ENCODE data around the gene ANTXR2.
"Not testable (repeated sequence)": the region's sequence is repeated elsewhere in the genome, so short reads cannot be mapped to it uniquely, and the experiment has no call there.

Gene ANTXR2

GRCh38 chr4:80016506-80016905, 56.5 kb downstream of the ANTXR2 start:
- DNase-seq = no peak

GRCh38 chr4:80015407-80016189, 57.4 kb downstream of the ANTXR2 start:
- no peak for DNase-seq

GRCh38 chr4:80014531-80014930, 58.5 kb downstream of the ANTXR2 start:
- no peak for DNase-seq

GRCh38 chr4:80012291-80012690, 60.7 kb downstream of the ANTXR2 start:
- no peak for DNase-seq

GRCh38 chr4:80011636-80012236, 61.3 kb downstream of the ANTXR2 start:
- no peak for DNase-seq

GRCh38 chr4:80010316-80010715, 62.7 kb downstream of the ANTXR2 start:
- no peak for DNase-seq

GRCh38 chr4:80009806-80010205, 63.2 kb downstream of the ANTXR2 start:
- no peak for DNase-seq

- DNase-seq = no peak
Measured at GRCh38 chr4:80008971-80009370, 64.1 kb downstream of the ANTXR2 start.

GRCh38 chr4:80008351-80008750, 64.7 kb downstream of the ANTXR2 start:
- DNase-seq = no peak

GRCh38 chr4:80007745-80008149, 65.3 kb downstream of the ANTXR2 start:
- DNase-seq = no peak

GRCh38 chr4:80006935-80007744, 65.9 kb downstream of the ANTXR2 start:
- DNase-seq = no peak

GRCh38 chr4:80005863-80006262, 67.2 kb downstream of the ANTXR2 start:
- DNase-seq = no peak

- DNase-seq = no peak
Measured at GRCh38 chr4:80004319-80004718, 68.7 kb downstream of the ANTXR2 start.

- DNase-seq = not testable (repeated sequence)
Measured at GRCh38 chr4:80002559-80002958, 70.5 kb downstream of the ANTXR2 start.

- DNase-seq = not testable (repeated sequence)
Measured at GRCh38 chr4:79999048-79999447, 74.0 kb downstream of the ANTXR2 start.

- no peak for DNase-seq
Measured at GRCh38 chr4:79998201-79998600, 74.8 kb downstream of the ANTXR2 start.

- DNase-seq = no peak
Measured at GRCh38 chr4:79996851-79997250, 76.2 kb downstream of the ANTXR2 start.

- no peak for DNase-seq
Measured at GRCh38 chr4:79993476-79993875, 79.6 kb downstream of the ANTXR2 start.

- no peak for DNase-seq
Measured at GRCh38 chr4:79991601-79992000, 81.4 kb downstream of the ANTXR2 start.

- DNase-seq = not testable (repeated sequence)
Measured at GRCh38 chr4:79991100-79991499, 81.9 kb downstream of the ANTXR2 start.

GRCh38 chr4:79987401-79987800, 85.6 kb downstream of the ANTXR2 start:
- DNase-seq = no peak

GRCh38 chr4:79983431-79983830, 89.6 kb downstream of the ANTXR2 start:
- no peak for DNase-seq

GRCh38 chr4:79982601-79983322, 90.3 kb downstream of the ANTXR2 start:
- DNase-seq = no peak
